Panc1 (cell line): Measurements from ENCODE around the gene SH3GL1. TPM values are rescaled to one million over a fixed set of nuclear protein-coding genes. Genes with fewer than 3 reads are reported as not detected.

Experiments
- ATAC-seq: fragments of 200-7000 bp; cut with Tn5 transposase; 2 replicates; pipeline ENCODE4 v1.9.1; 2020; ENCODE audit warnings: mild to moderate bottlenecking, moderate library complexity
- BruUV-seq: library from RNA; stranded (reverse); fragments of 400-500 nt; replicated peaks from 2 replicates; lab custom pipeline; 2021; lab: Mats Ljungman, UMichigan
- CTCF ChIA-PET: fragments of 300-600 bp; sonication (Branson Sonifier 250); formaldehyde crosslinking; loops from one replicate; lab custom pipeline; 2022; ENCODE audit warnings: antibody characterized with exemption; lab: Charles Lee
- POLR2A ChIA-PET: fragments of 300-600 bp; sonication (Branson Sonifier 250); formaldehyde crosslinking; loops from one replicate; lab custom pipeline; 2022; ENCODE audit warnings: antibody characterized with exemption; lab: Charles Lee
- DNase-seq: peaks from one replicate; pipeline ENCODE4 v3.0.0-alpha.2; 2010; ENCODE audit warnings: low read depth, low spot score
- H3K27ac ChIP-seq: 2 replicates; pipeline ENCODE4 v1.5.1; 2011; ENCODE audit warnings: mild to moderate bottlenecking, low read length, inconsistent platforms
- H3K27me3 ChIP-seq: fragments of 200-500 bp; sonication (Bioruptor generic); 2 replicates; pipeline ENCODE4 v1.6.0; 2014; ENCODE audit warnings: low read length, inconsistent platforms; ENCODE audit not compliant: control insufficient read depth, insufficient read depth
- H3K36me3 ChIP-seq: fragments of 200-500 bp; sonication (Bioruptor generic); 2 replicates; pipeline ENCODE4 v1.5.1; 2014; ENCODE audit warnings: inconsistent platforms, mild to moderate bottlenecking, low read length, moderate library complexity; ENCODE audit not compliant: control insufficient read depth, insufficient read depth
- H3K4me1 ChIP-seq: 2 replicates; pipeline ENCODE4 v1.5.1; 2011; ENCODE audit warnings: inconsistent platforms, mild to moderate bottlenecking, low read length, moderate library complexity; ENCODE audit not compliant: control insufficient read depth, insufficient read depth
- H3K4me3 ChIP-seq, 2 experiments: 2 replicates each; pipeline ENCODE4 v1.5.1; 2011 to 2012; ENCODE audit warnings: low read depth in 2 of 2, low read length in 2 of 2, mild to moderate bottlenecking in 2 of 2, inconsistent platforms in 1 of 2, moderate library complexity in 1 of 2
- H3K9me3 ChIP-seq: fragments of 200-500 bp; sonication (Bioruptor generic); 2 replicates; pipeline ENCODE4 v1.5.1; 2014; ENCODE audit warnings: low read depth, mild to moderate bottlenecking, inconsistent platforms, low read length, moderate library complexity; ENCODE audit not compliant: control insufficient read depth, insufficient read depth
- CTCF ChIP-seq: fragments of 450-650 bp; IDR thresholded peaks from 2 replicates; pipeline ENCODE4 v1.5.1; 2017; ENCODE audit warnings: mild to moderate bottlenecking
- POLR2AphosphoS5 ChIP-seq: IDR thresholded peaks from 2 replicates; pipeline ENCODE4 v1.6.1; 2012; ENCODE audit warnings: mild to moderate bottlenecking, low read depth, low read length, moderate library complexity
- REST ChIP-seq, 2 experiments: IDR thresholded peaks; 2 replicates each; pipeline ENCODE4 v1.6.1; 2011 to 2012; ENCODE audit warnings: low read depth in 2 of 2, control low read depth in 1 of 2, low read length in 1 of 2, mild to moderate bottlenecking in 1 of 2, moderate library complexity in 1 of 2; ENCODE audit not compliant: insufficient read depth in 1 of 2
- SIN3A ChIP-seq: IDR thresholded peaks from 2 replicates; pipeline ENCODE4 v1.6.1; 2012; ENCODE audit warnings: low read depth, mild to moderate bottlenecking, low read length, moderate library complexity, borderline replicate concordance; ENCODE audit not compliant: insufficient read depth
- TCF7L2 ChIP-seq: IDR thresholded peaks from 2 replicates; pipeline ENCODE4 v1.6.1; 2011; ENCODE audit warnings: mild to moderate bottlenecking, low read depth, low read length, inconsistent platforms
- in situ Hi-C: cut with HindIII; loops from 2 replicates; pipeline ENCODE4 v1.10.0; 2016; ENCODE audit warnings: low sequenced_read_pairs, low pct_unique_long_range_greater_than_20kb
- intact Hi-C: fragments of 100-400 bp; cut with micrococcal nuclease; formaldehyde crosslinking; loops from one replicate; pipeline ENCODE4 v1.10.0; 2022; ENCODE audit not compliant: unreplicated experiment
- total RNA-seq: library from RNA; stranded (reverse); gene quantifications from one replicate; pipeline ENCODE4 v1.2.1, GENCODE V29; 2021; ENCODE audit not compliant: unreplicated experiment

Gene SH3GL1
- total RNA-seq, 1 experiment from 2014 or later = 57.1 TPM

GRCh38 chr19:4437103-4437502, 36.8 kb upstream of the SH3GL1 start:
- Histone ChIP-seq H3K27me3 (no peaks in the 10 kb centered on the region), H3K27ac (no peak overlapping the region), H3K4me3 (no peak overlapping the region), H3K4me1 (no peaks in the 10 kb centered on the region), H3K9me3 (no peaks in the 10 kb centered on the region), H3K36me3 (no peaks in the 10 kb centered on the region)
- TF ChIP-seq REST (IDR thresholded peaks at IDR 0.05; ENCODE audit: insufficient read depth in 1 of 2, low read depth in 2 of 2, low read length in 1 of 2) = no peak
- no peak for TF ChIP-seq POLR2AphosphoS5
- no peak for TF ChIP-seq TCF7L2
- no peak for TF ChIP-seq SIN3A
- no peak for TF ChIP-seq CTCF
- BruUV-seq = no TSS peak
- in situ Hi-C loops (no loop called here), intact Hi-C loops (no loop called here)
- DNase-seq = no peak
- CTCF ChIA-PET = no interaction called here
- ATAC-seq = no peak
- POLR2A ChIA-PET = no interaction called here

GRCh38 chr19:4436231-4436630, 35.9 kb upstream of the SH3GL1 start:
- H3K4me1 ChIP-seq = no peaks in the 10 kb centered on the region
- in situ Hi-C loops = no loop called here
- no peaks in the 10 kb centered on the region for H3K27me3 ChIP-seq
- CTCF ChIA-PET = no interaction called here
- TF ChIP-seq SIN3A (no peak), POLR2AphosphoS5 (no peak), REST (IDR thresholded peaks at IDR 0.05; ENCODE audit: insufficient read depth in 1 of 2, low read depth in 2 of 2, low read length in 1 of 2) (no peak)
- POLR2A ChIA-PET = no interaction called here
- no peak overlapping the region for H3K27ac ChIP-seq
- no TSS peak for BruUV-seq
- ATAC-seq (no peak), DNase-seq (no peak)
- intact Hi-C loops = no loop called here
- no peak overlapping the region for H3K4me3 ChIP-seq
- H3K9me3 ChIP-seq = no peaks in the 10 kb centered on the region
- no peaks in the 10 kb centered on the region for H3K36me3 ChIP-seq
